DOHH2 (cell line): ENCODE measurements around the gene MROH8.

ENCODE experiments used
- H3F3A ChIP-seq: fragments of 200-600 bp; sonication (generic), shearing (Covaris generic); 2 replicates; pipeline ENCODE4 v1.6.0; 2016; ENCODE audit warnings: antibody characterized with exemption, mild to moderate bottlenecking; ENCODE audit not compliant: control insufficient read depth, insufficient read depth
- H3K27ac ChIP-seq: fragments of 200-600 bp; sonication (generic); 2 replicates; pipeline ENCODE4 v1.5.1; 2014; ENCODE audit warnings: low read depth, mild to moderate bottlenecking, low read length, moderate library complexity
- H3K27me3 ChIP-seq: fragments of 200-600 bp; sonication (generic); 2 replicates; pipeline ENCODE4 v1.6.1; 2014; ENCODE audit warnings: mild to moderate bottlenecking, low read length, mixed read lengths; ENCODE audit not compliant: control insufficient read depth
- H3K36me3 ChIP-seq: fragments of 200-600 bp; sonication (generic); 2 replicates; pipeline ENCODE4 v1.6.1; 2014; ENCODE audit warnings: mild to moderate bottlenecking, low read length, moderate library complexity, mixed read lengths; ENCODE audit not compliant: control insufficient read depth
- H3K4me1 ChIP-seq: fragments of 200-600 bp; sonication (generic); 2 replicates; pipeline ENCODE4 v1.6.1; 2014; ENCODE audit warnings: mild to moderate bottlenecking, low read length, mixed read lengths; ENCODE audit not compliant: control insufficient read depth
- H3K4me2 ChIP-seq: fragments of 200-600 bp; sonication (generic); 2 replicates; pipeline ENCODE4 v1.6.0; 2014; ENCODE audit warnings: mild to moderate bottlenecking, low read length, moderate library complexity
- H3K4me3 ChIP-seq: fragments of 200-600 bp; sonication (generic); 2 replicates; pipeline ENCODE4 v1.5.1; 2014; ENCODE audit warnings: mild to moderate bottlenecking, low read length, mixed read lengths
- H3K79me2 ChIP-seq: fragments of 200-600 bp; sonication (generic); 2 replicates; pipeline ENCODE4 v1.6.1; 2014; ENCODE audit warnings: mild to moderate bottlenecking, low read length, mixed read lengths; ENCODE audit not compliant: control insufficient read depth
- H3K9me2 ChIP-seq: fragments of 200-600 bp; sonication (generic); replicated peaks from 2 replicates; pipeline ENCODE4 v1.6.1; 2014; ENCODE audit warnings: mild to moderate bottlenecking, low read length, mixed read lengths; ENCODE audit not compliant: control insufficient read depth
- H3K9me3 ChIP-seq: fragments of 200-600 bp; sonication (generic); 2 replicates; pipeline ENCODE4 v1.6.1; 2014; ENCODE audit warnings: antibody characterized with exemption, low read length, mixed read lengths; ENCODE audit not compliant: control insufficient read depth, insufficient read depth
- H4K20me1 ChIP-seq: fragments of 200-600 bp; sonication (generic); 2 replicates; pipeline ENCODE4 v1.6.0; 2014; ENCODE audit warnings: low read depth, mild to moderate bottlenecking, antibody characterized with exemption, low read length, moderate library complexity; ENCODE audit not compliant: control insufficient read depth, insufficient read depth
- CTCF ChIP-seq: fragments of 200-600 bp; sonication (generic); IDR thresholded peaks from one replicate; pipeline ENCODE4 v1.5.1; 2014; ENCODE audit warnings: antibody characterized with exemption, mild to moderate bottlenecking, low read depth, low read length; ENCODE audit not compliant: poor library complexity, severe bottlenecking
- EZH2phosphoT487 ChIP-seq: fragments of 200-600 bp; sonication (generic); IDR thresholded peaks from 2 replicates; pipeline ENCODE4 v1.6.1; 2017; ENCODE audit warnings: borderline replicate concordance, mild to moderate bottlenecking, antibody characterized with exemption, low read length, moderate library complexity, mixed read lengths

MROH8 gene

DNA sequence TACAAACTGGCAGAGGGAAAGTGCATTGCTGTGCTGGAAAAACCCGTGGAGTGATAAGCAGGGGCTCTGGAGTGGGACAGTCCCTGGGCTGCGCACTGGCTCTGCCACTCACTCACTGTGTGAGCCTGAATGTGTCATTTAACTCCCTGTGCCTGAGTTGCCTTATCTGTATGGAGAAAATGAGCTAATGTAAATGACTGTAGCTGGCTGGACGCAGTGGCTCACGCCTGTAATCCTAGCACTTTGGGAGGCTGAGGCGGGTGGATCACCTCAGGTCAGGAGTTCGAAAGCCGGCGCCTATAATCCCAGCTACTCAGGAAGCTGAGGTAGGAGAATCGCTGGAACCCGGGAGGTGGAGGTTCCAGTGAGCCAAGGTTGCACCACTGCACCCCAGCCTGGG lies 18.7 kb downstream of the MROH8 start:
- TF ChIP-seq CTCF (no peak), EZH2phosphoT487 (no peak)
- no peaks in the 10 kb centered on the region for H3K27me3 ChIP-seq

GRCh38 chr20:37158248-37158647 lies 21.1 kb downstream of the MROH8 start:
- Histone ChIP-seq H3K27me3 (no peaks in the 10 kb centered on the region), H3K4me1 (no peaks in the 10 kb centered on the region), H3K9me3 (no peaks in the 10 kb centered on the region), H3K79me2 (no peaks in the 10 kb centered on the region), H3K4me2 (no peak overlapping the region), H4K20me1 (no peaks in the 10 kb centered on the region), H3K9me2 (no peaks in the 10 kb centered on the region), H3F3A (no peaks in the 10 kb centered on the region), H3K36me3 (no peaks in the 10 kb centered on the region), H3K27ac (no peak overlapping the region), H3K4me3 (no peak overlapping the region)
- TF ChIP-seq EZH2phosphoT487 (no peak), CTCF (no peak)

More for the DNA sequence above, 18.7 kb downstream of the MROH8 start:
- H3K27ac ChIP-seq: no peak overlapping the region
- no peaks in the 10 kb centered on the region for H3K79me2 ChIP-seq
- no peaks in the 10 kb centered on the region for H3K36me3 ChIP-seq
- H3F3A ChIP-seq: no peaks in the 10 kb centered on the region
- H4K20me1 ChIP-seq: no peaks in the 10 kb centered on the region
- no peak overlapping the region for H3K4me3 ChIP-seq
- no peaks in the 10 kb centered on the region for H3K4me1 ChIP-seq
- no peaks in the 10 kb centered on the region for H3K9me3 ChIP-seq
- H3K9me2 ChIP-seq: no peaks in the 10 kb centered on the region
- H3K4me2 ChIP-seq: no peak overlapping the region

DNA sequence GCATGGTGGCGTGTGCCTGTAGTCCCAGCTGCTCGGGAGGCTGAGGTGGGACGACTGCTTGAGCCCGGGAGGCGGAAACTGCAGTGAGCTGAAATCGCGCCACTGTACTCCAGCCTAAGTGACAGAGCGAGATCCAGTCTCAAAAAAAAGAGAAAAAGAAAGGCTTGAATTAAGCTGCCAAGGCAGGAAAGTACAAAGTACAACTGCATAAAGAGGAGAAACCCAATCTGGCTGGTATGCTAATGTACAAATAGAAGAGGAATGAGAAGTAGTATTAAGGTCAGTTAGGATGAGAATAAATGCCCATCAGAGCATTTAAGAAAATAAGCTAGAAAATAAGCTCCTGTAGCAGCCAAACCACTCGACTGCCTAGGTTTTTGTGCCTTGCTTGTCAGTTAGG lies 23.4 kb downstream of the MROH8 start:
- Histone ChIP-seq H3K79me2 (no peaks in the 10 kb centered on the region), H3K9me2 (no peaks in the 10 kb centered on the region), H3K4me1 (no peaks in the 10 kb centered on the region), H3F3A (no peaks in the 10 kb centered on the region), H3K9me3 (no peaks in the 10 kb centered on the region), H3K27ac (no peak overlapping the region), H3K36me3 (no peaks in the 10 kb centered on the region), H3K4me3 (no peak overlapping the region), H3K27me3 (no peaks in the 10 kb centered on the region), H4K20me1 (no peaks in the 10 kb centered on the region), H3K4me2 (no peak overlapping the region)
- no peak for TF ChIP-seq CTCF
- TF ChIP-seq EZH2phosphoT487: no peak

- Histone ChIP-seq H3F3A (no peaks in the 10 kb centered on the region), H3K9me3 (no peaks in the 10 kb centered on the region), H3K4me2 (no peak overlapping the region), H3K4me1 (no peaks in the 10 kb centered on the region), H3K79me2 (no peaks in the 10 kb centered on the region), H3K4me3 (no peak overlapping the region), H3K27me3 (no peaks in the 10 kb centered on the region), H4K20me1 (no peaks in the 10 kb centered on the region), H3K9me2 (no peaks in the 10 kb centered on the region), H3K36me3 (no peaks in the 10 kb centered on the region), H3K27ac (no peak overlapping the region)
- no peak for TF ChIP-seq EZH2phosphoT487
- TF ChIP-seq CTCF: no peak
These were observed 24.6 kb downstream of the MROH8 start for GRCh38 chr20:37154684-37155298.
